Natural killer cell (primary cell): ENCODE measurements around the gene ZNHIT1. TPM values are rescaled to one million over a fixed set of nuclear protein-coding genes. Genes with fewer than 3 reads are reported as not detected.
A peak's percentile ranks its signal among the peaks of the same experiment; 100 is the strongest.

Experiments
- ATAC-seq, 3 donors: fragments of 150-1000 bp in 2 of 3; fragments of 200-7000 bp in 1 of 3; cut with Tn5 transposase; 1 replicate in 1 of 3; 2 replicates in 2 of 3; pipeline ENCODE4 v1.10.0; 2021; ENCODE audit warnings: mild to moderate bottlenecking in 2 of 3, moderate library complexity in 2 of 3
- DNase-seq, 2 donors: peaks; one replicate each; pipeline versions ENCODE4 v3.0.0 to v3.0.0-alpha.2; 2013 to 2021; ENCODE audit warnings: mixed read lengths in 1 of 2
- H3K27ac ChIP-seq: one replicate; pipeline ENCODE4 v1.5.1; 2013; ENCODE audit warnings: mild to moderate bottlenecking, low read length
- H3K27me3 ChIP-seq: one replicate; pipeline ENCODE4 v1.6.1; 2013; ENCODE audit warnings: low read length; ENCODE audit not compliant: control insufficient read depth, insufficient read depth
- H3K36me3 ChIP-seq: one replicate; pipeline ENCODE4 v1.6.1; 2013; ENCODE audit warnings: low read length; ENCODE audit not compliant: control insufficient read depth, insufficient read depth
- H3K4me1 ChIP-seq: one replicate; pipeline ENCODE4 v1.6.1; 2013; ENCODE audit warnings: low read length; ENCODE audit not compliant: control insufficient read depth, insufficient read depth
- H3K4me3 ChIP-seq: one replicate; pipeline ENCODE4 v1.5.1; 2013; ENCODE audit warnings: low read length
- H3K9me3 ChIP-seq: one replicate; pipeline ENCODE4 v1.6.1; 2013; ENCODE audit warnings: low read length; ENCODE audit not compliant: control insufficient read depth, insufficient read depth
- H3K27ac Mint-ChIP-seq, 2 donors: one replicate each; pipeline ENCODE4 v1.8.0; 2022; ENCODE audit warnings: mild to moderate bottlenecking in 2 of 2, mixed read lengths in 2 of 2, moderate library complexity in 1 of 2
- H3K27me3 Mint-ChIP-seq, 2 donors: one replicate each; pipeline ENCODE4 v1.8.0; 2022; ENCODE audit warnings: low read depth in 2 of 2, mixed read lengths in 2 of 2
- H3K36me3 Mint-ChIP-seq: one replicate; pipeline ENCODE4 v1.8.0; 2022; ENCODE audit warnings: mixed read lengths
- H3K4me1 Mint-ChIP-seq, 2 donors: one replicate each; pipeline ENCODE4 v1.8.0; 2022; ENCODE audit warnings: mixed read lengths in 2 of 2
- H3K4me3 Mint-ChIP-seq: one replicate; pipeline ENCODE4 v1.8.0; 2022; ENCODE audit warnings: mild to moderate bottlenecking, moderate library complexity, mixed read lengths
- H3K9me3 Mint-ChIP-seq, 2 donors: one replicate each; pipeline ENCODE4 v1.8.0; 2022; ENCODE audit warnings: mixed read lengths in 2 of 2
- CTCF ChIP-seq: fragments of 200-600 bp; IDR thresholded peaks from one replicate; pipeline ENCODE4 v1.8.0; 2022; ENCODE audit warnings: antibody characterized with exemption
- WGBS: methylation state at CpG from one replicate; pipeline ENCODE4 v1.1.7; 2013; ENCODE audit warnings: missing lambda C conversion rate; ENCODE audit not compliant: insufficient coverage; 5-methylcytosine and 5-hydroxymethylcytosine counted together
- intact Hi-C: fragments of 100-400 bp; cut with micrococcal nuclease; formaldehyde crosslinking; loops from one replicate; pipeline ENCODE4 v1.14.2; 2022
- total RNA-seq, 4 donors: library from RNA; stranded (reverse); fragments of 120-200 nt in 1 of 4; gene quantifications; one replicate each; pipeline versions ENCODE4 v1.2.3 to v1.2.4, GENCODE V29; 2013 to 2022

ZNHIT1 gene
- total RNA-seq, 3 donors from 2014 or later (not counting 1 experiment from before 2014, with no cell fraction given) = 53.7 to 63.5 (median 60.9) TPM

- intact Hi-C loops = no loop called here
- Mint-ChIP-seq H3K4me1 (peaks cover 17 to 32% of the 10 kb centered on the region in 2 donors), H3K27ac (no peak overlapping the region), H3K4me3 (no peak overlapping the region), H3K27me3 (no peaks in the 10 kb centered on the region), H3K36me3 (no peaks in the 10 kb centered on the region), H3K9me3 (no peaks in the 10 kb centered on the region)
- H3K27me3 ChIP-seq = no peaks in the 10 kb centered on the region
- no peak overlapping the region for H3K27ac ChIP-seq
- no peaks in the 10 kb centered on the region for H3K9me3 ChIP-seq
- DNase-seq = no peak
- no peak for TF ChIP-seq CTCF
- H3K4me3 ChIP-seq = no peak overlapping the region
- peaks cover 21% of the 10 kb centered on the region for H3K4me1 ChIP-seq
- H3K36me3 ChIP-seq = peaks cover 20% of the 10 kb centered on the region
- 91% methylated on average over 12 of the region's 12 CpGs for WGBS
- no peak for ATAC-seq
Measured at GRCh38 chr7:101241015-101241363, 23.0 kb downstream of the ZNHIT1 start.

- intact Hi-C loops = no loop called here
Measured at GRCh38 chr7:101241443-101242349, 23.7 kb downstream of the ZNHIT1 start.

GRCh38 chr7:101243646-101244374 lies 25.8 kb downstream of the ZNHIT1 start:
- Mint-ChIP-seq H3K27ac (peak overlapping the region; percentile 95 to 99), H3K9me3 (no peaks in the 10 kb centered on the region), H3K4me1 (peaks cover 22 to 33% of the 10 kb centered on the region in 2 donors), H3K27me3 (no peaks in the 10 kb centered on the region), H3K36me3 (no peaks in the 10 kb centered on the region), H3K4me3 (peak overlapping the region; percentile 98)
- peak overlapping the region; percentile 83 for H3K4me3 ChIP-seq
- H3K9me3 ChIP-seq = no peaks in the 10 kb centered on the region
- no peak for ATAC-seq
- peak overlapping the region; percentile 89 for H3K27ac ChIP-seq
- intact Hi-C loops = loop anchor here (1.0 to 2.0 kb wide), 4 partner anchors 8 to 99 kb away; partner anchors contain the start of genes IFT22 and PLOD3
- TF ChIP-seq CTCF = peak; percentile 97
- no peaks in the 10 kb centered on the region for H3K27me3 ChIP-seq
- WGBS = 22% methylated on average over 27 of the region's 28 CpGs
- peaks cover 21% of the 10 kb centered on the region for H3K4me1 ChIP-seq
- peaks cover 14% of the 10 kb centered on the region for H3K36me3 ChIP-seq
- DNase-seq = peak in 1 of 2 donors; percentile 44

More at GRCh38 chr7:101241443-101242349, 23.7 kb downstream of the ZNHIT1 start:
- no peaks in the 10 kb centered on the region for H3K27me3 ChIP-seq
- ATAC-seq (no peak), DNase-seq (no peak)
- H3K4me1 ChIP-seq = peaks cover 21% of the 10 kb centered on the region
- no peak overlapping the region for H3K4me3 ChIP-seq
- 70% methylated on average over 16 of the region's 16 CpGs for WGBS
- no peak overlapping the region for H3K27ac Mint-ChIP-seq
- peaks cover 17 to 32% of the 10 kb centered on the region in 2 donors for H3K4me1 Mint-ChIP-seq
- no peaks in the 10 kb centered on the region for H3K36me3 Mint-ChIP-seq
- H3K27ac ChIP-seq = no peak overlapping the region
- no peaks in the 10 kb centered on the region for H3K9me3 Mint-ChIP-seq
- no peak for TF ChIP-seq CTCF
- no peaks in the 10 kb centered on the region for H3K9me3 ChIP-seq
- no peaks in the 10 kb centered on the region for H3K27me3 Mint-ChIP-seq
- H3K4me3 Mint-ChIP-seq = no peak overlapping the region
- peaks cover 20% of the 10 kb centered on the region for H3K36me3 ChIP-seq
